Loucy (cell line): Measurements from ENCODE around the gene CAMK2D.

Source experiments
- EZH2phosphoT487 ChIP-seq: fragments of 200-600 bp; IDR thresholded peaks from 2 replicates; pipeline ENCODE4 v1.6.1; 2018; ENCODE audit warnings: antibody characterized with exemption, mild to moderate bottlenecking, moderate library complexity, borderline replicate concordance
- TF ChIP-seq, protein P1 (sequence below): fragments of 200-600 bp; sonication (generic); conservative IDR thresholded peaks from 2 replicates; pipeline ENCODE4 v1.5.1; 2014; ENCODE audit warnings: mild to moderate bottlenecking, antibody characterized with exemption, low read length

DNA sequence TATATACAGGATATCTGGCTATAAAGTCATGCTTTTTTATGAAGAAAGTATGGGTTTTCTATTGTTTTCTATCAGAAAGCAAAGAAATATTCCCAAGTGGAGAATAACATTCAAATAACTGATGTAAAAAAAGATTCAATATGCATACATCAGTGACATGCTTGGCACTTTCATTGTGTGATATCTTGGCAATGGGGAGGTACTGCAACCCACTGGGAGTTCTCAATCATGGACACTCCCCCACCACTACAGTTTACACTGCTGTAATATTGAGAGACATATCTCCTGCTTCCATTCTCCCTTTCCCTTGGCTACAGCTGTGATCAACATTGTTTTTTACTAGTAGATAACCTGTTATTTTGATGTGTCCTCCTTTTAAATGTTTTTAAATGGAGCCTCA is 257.8 kb downstream of the CAMK2D start:
- TF ChIP-seq, protein P1, sequence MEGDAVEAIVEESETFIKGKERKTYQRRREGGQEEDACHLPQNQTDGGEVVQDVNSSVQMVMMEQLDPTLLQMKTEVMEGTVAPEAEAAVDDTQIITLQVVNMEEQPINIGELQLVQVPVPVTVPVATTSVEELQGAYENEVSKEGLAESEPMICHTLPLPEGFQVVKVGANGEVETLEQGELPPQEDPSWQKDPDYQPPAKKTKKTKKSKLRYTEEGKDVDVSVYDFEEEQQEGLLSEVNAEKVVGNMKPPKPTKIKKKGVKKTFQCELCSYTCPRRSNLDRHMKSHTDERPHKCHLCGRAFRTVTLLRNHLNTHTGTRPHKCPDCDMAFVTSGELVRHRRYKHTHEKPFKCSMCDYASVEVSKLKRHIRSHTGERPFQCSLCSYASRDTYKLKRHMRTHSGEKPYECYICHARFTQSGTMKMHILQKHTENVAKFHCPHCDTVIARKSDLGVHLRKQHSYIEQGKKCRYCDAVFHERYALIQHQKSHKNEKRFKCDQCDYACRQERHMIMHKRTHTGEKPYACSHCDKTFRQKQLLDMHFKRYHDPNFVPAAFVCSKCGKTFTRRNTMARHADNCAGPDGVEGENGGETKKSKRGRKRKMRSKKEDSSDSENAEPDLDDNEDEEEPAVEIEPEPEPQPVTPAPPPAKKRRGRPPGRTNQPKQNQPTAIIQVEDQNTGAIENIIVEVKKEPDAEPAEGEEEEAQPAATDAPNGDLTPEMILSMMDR = no peak
- no peak for TF ChIP-seq EZH2phosphoT487
